GM12891 (cell line): ENCODE measurements around the gene TP53I13.

ENCODE experiments used
- POLR2A ChIP-seq: IDR thresholded peaks from 2 replicates; pipeline ENCODE4 v1.6.1; 2011; ENCODE audit warnings: low read depth, low read length, control low read depth
- SPI1 ChIP-seq: IDR thresholded peaks from 2 replicates; pipeline ENCODE4 v1.6.1; 2011; ENCODE audit warnings: low read depth, low read length, control low read depth

GRCh38 chr17:29555840-29556239 is 12.7 kb upstream of the TP53I13 start:
- TF ChIP-seq POLR2A, result no peak
- no peak for TF ChIP-seq SPI1
